Inflammatory macrophage (primary cell): ENCODE results near the gene JADE1.

Source experiments
- DNase-seq, 2 donors: peaks; one replicate each; pipeline ENCODE4 v3.0.0-alpha.2; 2020 to 2022

JADE1 gene

DNA sequence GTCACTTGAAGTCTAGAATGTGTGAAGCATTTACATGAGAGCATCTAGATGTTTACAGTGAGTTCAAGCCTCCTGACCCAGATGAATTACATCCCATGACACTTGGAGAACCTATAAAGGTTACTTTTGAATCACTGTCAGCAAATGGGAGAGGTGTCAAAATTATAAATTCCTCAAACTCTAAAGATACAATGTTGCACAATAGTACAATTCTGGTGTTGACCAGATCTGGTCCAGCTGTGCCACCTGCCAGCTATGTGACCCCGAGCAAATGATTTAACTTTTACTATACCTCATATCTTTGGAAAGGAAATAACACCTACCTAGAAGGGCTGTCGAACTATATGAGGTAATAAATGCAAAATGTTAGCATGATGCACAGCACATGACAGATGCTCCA is 69.8 kb downstream of the JADE1 start:
- DNase-seq = no peak

- DNase-seq = no peak
Observed at GRCh38 chr4:128879971-128880370, 70.5 kb downstream of the JADE1 start.

- no peak for DNase-seq
Observed at GRCh38 chr4:128880662-128881061, 71.2 kb downstream of the JADE1 start.

- no peak for DNase-seq
Observed at GRCh38 chr4:128904821-128905220, 95.3 kb downstream of the JADE1 start.

- DNase-seq = no peak
Observed at GRCh38 chr4:128906581-128906980, 97.1 kb downstream of the JADE1 start.

- DNase-seq = no peak
Observed at GRCh38 chr4:128907981-128908380, 98.5 kb downstream of the JADE1 start.

GRCh38 chr4:128908735-128909134 is 99.2 kb downstream of the JADE1 start:
- DNase-seq = peak in 1 of 2 donors; percentile 14

DNA sequence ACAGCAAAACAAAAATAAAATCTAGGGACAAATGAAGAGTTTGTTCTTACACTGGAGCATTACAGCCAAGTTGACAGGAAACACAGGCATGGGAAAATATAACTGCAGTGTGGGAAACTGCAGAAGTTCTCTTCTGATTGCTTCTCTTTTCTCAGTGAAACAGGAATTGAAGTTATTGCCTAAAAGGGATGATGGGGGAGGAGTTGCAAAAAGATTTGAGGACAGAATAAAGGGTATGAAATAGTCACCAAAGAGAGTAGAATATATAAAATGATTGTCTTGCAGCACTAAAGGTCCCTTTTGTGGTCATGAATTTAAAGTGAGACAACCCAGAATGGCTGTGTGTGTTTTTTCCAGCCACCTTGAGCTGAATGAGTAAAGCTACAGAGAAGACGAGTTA is 103.7 kb downstream of the JADE1 start:
- peak; percentile 60 to 79 for DNase-seq

- DNase-seq = no peak
Observed at GRCh38 chr4:128915544-128915943, 106.0 kb downstream of the JADE1 start.

DNA sequence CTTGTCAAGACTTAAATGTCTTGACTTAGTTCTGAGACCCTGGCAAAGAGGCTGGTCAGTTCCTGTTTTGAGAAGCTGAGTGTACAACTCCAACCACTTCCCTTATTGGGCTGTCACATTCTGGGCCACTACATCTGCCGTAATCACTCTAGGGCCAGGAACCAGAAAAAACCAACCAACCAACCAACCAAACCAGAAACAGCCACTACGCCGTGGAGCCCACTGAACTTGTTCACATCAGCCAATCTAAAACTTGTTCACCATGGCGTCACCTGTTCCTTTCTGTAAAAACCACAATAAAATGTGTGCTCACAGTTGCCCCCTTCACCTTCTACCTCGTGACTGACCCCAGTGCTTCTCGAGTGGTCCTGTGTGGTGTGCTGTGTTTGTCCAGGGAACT is 107.3 kb downstream of the JADE1 start:
- DNase-seq = peak; percentile 86 to 87

- DNase-seq = peak; percentile 1 to 19
Observed at GRCh38 chr4:128917781-128918180, 108.3 kb downstream of the JADE1 start.

GRCh38 chr4:128921954-128922353 is 112.5 kb downstream of the JADE1 start:
- DNase-seq = no peak
